K562 (cell line): ENCODE results near the gene ELMO1. TPM values are rescaled to one million over a fixed set of nuclear protein-coding genes. Genes with fewer than 3 reads are reported as not detected.

ENCODE experiments used
- ATAC-seq: fragments of 200-7000 bp; cut with Tn5 transposase; 3 replicates; pipeline ENCODE4 v1.9.1; 2020; ENCODE audit warnings: moderate library complexity
- BruUV-seq: library from RNA; stranded (reverse); fragments of 400-500 nt; replicated peaks from 2 replicates; lab custom pipeline; 2021; lab: Mats Ljungman, UMichigan
- CTCF ChIA-PET: fragments of 300-600 bp; formaldehyde crosslinking; extraction: SDS; loops from one replicate; lab custom pipeline; 2021; ENCODE audit warnings: low intra/inter-chr PET ratio; lab: Yijun Ruan, JAX
- POLR2A ChIA-PET: fragments of 300-600, 350-650 bp; sonication (Branson Sonifier 250); formaldehyde crosslinking; extraction: SDS; loops from one replicate; lab custom pipeline; 2021; ENCODE audit warnings: antibody characterized with exemption, inconsistent platforms; lab: Yijun Ruan, JAX
- DNase-seq, 4 experiments: peaks; one replicate each; pipeline versions ENCODE4 v3.0.0 to v3.0.0-alpha.2; 2011 to 2018; ENCODE audit warnings: low spot score in 3 of 4, mixed read lengths in 3 of 4; ENCODE audit errors: extremely low read depth in 1 of 4
- FAIRE-seq: peaks from 2 replicates; lab custom pipeline; 2011; peaks lifted over from hg19 to GRCh38; lab: Jason Lieb, UNC
- H2AFZ ChIP-seq: 2 replicates; pipeline ENCODE4 v1.6.0; 2011; ENCODE audit warnings: low read depth, low read length, control low read depth, inconsistent platforms
- H3K27ac ChIP-seq: fragments of 200-600 bp; 3 replicates; pipeline ENCODE4 v1.8.0; 2011; ENCODE audit warnings: low read depth, mild to moderate bottlenecking, control low read depth, inconsistent platforms, low read length, moderate library complexity, mixed read lengths; ENCODE audit errors: extremely low read depth
- H3K27me3 ChIP-seq, 2 experiments: fragments of 300-600 bp in 1 of 2; 2 replicates in 1 of 2; 3 replicates in 1 of 2; pipeline versions ENCODE4 v1.6.0 to v1.8.0; 2011; ENCODE audit warnings: inconsistent platforms in 2 of 2, low read length in 2 of 2, mild to moderate bottlenecking in 1 of 2, mixed read lengths in 1 of 2, moderate library complexity in 1 of 2; ENCODE audit not compliant: control insufficient read depth in 2 of 2, insufficient read depth in 2 of 2
- H3K36me3 ChIP-seq: fragments of 300-600 bp; 3 replicates; pipeline ENCODE4 v1.8.0; 2011; ENCODE audit warnings: mild to moderate bottlenecking, low read length, inconsistent platforms; ENCODE audit not compliant: control insufficient read depth, insufficient read depth
- H3K4me1 ChIP-seq, 2 experiments: fragments of 200-600 bp in 1 of 2; replicated peaks in 1 of 2; 2 replicates in 1 of 2; 3 replicates in 1 of 2; pipeline versions ENCODE4 v1.5.1 to v1.8.0; 2011; ENCODE audit warnings: inconsistent platforms in 2 of 2, low read length in 2 of 2, mild to moderate bottlenecking in 1 of 2, mixed read lengths in 1 of 2, moderate library complexity in 1 of 2; ENCODE audit not compliant: control insufficient read depth in 2 of 2, insufficient read depth in 2 of 2
- H3K4me2 ChIP-seq: 2 replicates; pipeline ENCODE4 v1.6.1; 2011; ENCODE audit warnings: low read length, control low read depth, inconsistent platforms, mixed read lengths; ENCODE audit not compliant: insufficient read depth
- H3K4me3 ChIP-seq: fragments of 200-600 bp; sonication (generic), shearing (Covaris generic); 2 replicates; pipeline ENCODE4 v1.5.1; 2016; ENCODE audit warnings: control low read depth, inconsistent platforms
- H3K79me2 ChIP-seq: fragments of 200-600 bp; 3 replicates; pipeline ENCODE4 v1.8.0; 2011; ENCODE audit warnings: low read length, inconsistent platforms; ENCODE audit not compliant: control insufficient read depth, insufficient read depth
- H3K9ac ChIP-seq, 2 experiments: 2 replicates each; pipeline versions ENCODE4 v1.6.0 to v1.6.1; 2011; ENCODE audit warnings: low read depth in 2 of 2, low read length in 2 of 2, control low read depth in 1 of 2, inconsistent platforms in 1 of 2, mild to moderate bottlenecking in 1 of 2, mixed read lengths in 1 of 2; ENCODE audit not compliant: insufficient read depth in 1 of 2
- H3K9me1 ChIP-seq: one replicate; pipeline ENCODE4 v1.6.0; 2011; ENCODE audit warnings: inconsistent platforms, mild to moderate bottlenecking, low read length, moderate library complexity; ENCODE audit not compliant: control insufficient read depth, insufficient read depth
- H3K9me3 ChIP-seq: replicated peaks from 2 replicates; pipeline ENCODE4 v1.5.1; 2011; ENCODE audit warnings: low read depth, low read length, inconsistent platforms; ENCODE audit not compliant: control insufficient read depth, insufficient read depth
- H4K20me1 ChIP-seq: replicated peaks from 2 replicates; pipeline ENCODE4 v1.6.1; 2011; ENCODE audit warnings: low read length, inconsistent platforms, mixed read lengths; ENCODE audit not compliant: control insufficient read depth, insufficient read depth
- MTA3 ChIP-seq: fragments of 450-650 bp; formaldehyde crosslinking; IDR thresholded peaks from 2 replicates; pipeline ENCODE4 v1.6.1; 2017; ENCODE audit warnings: mild to moderate bottlenecking, borderline replicate concordance
- NCOA4 ChIP-seq: fragments of 450-650 bp; IDR thresholded peaks from 2 replicates; pipeline ENCODE4 v1.6.1; 2018; ENCODE audit warnings: mild to moderate bottlenecking; ENCODE audit not compliant: partially characterized antibody
- NR1H2 ChIP-seq: sonication (generic); formaldehyde crosslinking; IDR thresholded peaks from 2 replicates; pipeline ENCODE4 v1.4.0; 2020; ENCODE audit warnings: mild to moderate bottlenecking, missing genetic modification reagents
- SP2 ChIP-seq: IDR thresholded peaks from 2 replicates; pipeline ENCODE4 v1.6.1; 2011; ENCODE audit warnings: mild to moderate bottlenecking, low read depth, low read length, moderate library complexity; ENCODE audit not compliant: poor library complexity, severe bottlenecking; ENCODE audit errors: extremely low read depth
- SRSF1 ChIP-seq: fragments of 200-400 bp; formaldehyde crosslinking; IDR thresholded peaks from 2 replicates; pipeline ENCODE4 v1.6.1; 2017; ENCODE audit warnings: mild to moderate bottlenecking, low read depth, low read length, moderate library complexity
- SRSF9 ChIP-seq: fragments of 200-400 bp; formaldehyde crosslinking; IDR thresholded peaks from 2 replicates; pipeline ENCODE4 v1.6.1; 2017; ENCODE audit warnings: low read depth, low read length, borderline replicate concordance
- TCF3 ChIP-seq: sonication (generic); formaldehyde crosslinking; IDR thresholded peaks from 2 replicates; pipeline ENCODE4 v1.4.0; 2020; ENCODE audit warnings: mild to moderate bottlenecking, missing genetic modification reagents
- THRAP3 ChIP-seq: fragments of 450-650 bp; IDR thresholded peaks from 2 replicates; pipeline ENCODE4 v1.6.1; 2016; ENCODE audit warnings: mild to moderate bottlenecking, inconsistent platforms, borderline replicate concordance
- TOE1 ChIP-seq, 2 experiments: fragments of 450-650 bp in 1 of 2; sonication (generic) in 1 of 2; formaldehyde crosslinking in 1 of 2; IDR thresholded peaks; 2 replicates each; pipeline versions ENCODE4 v1.7.1 to v1.8.0; 2016 to 2022; ENCODE audit warnings: borderline replicate concordance in 2 of 2, mild to moderate bottlenecking in 2 of 2, antibody characterized with exemption in 1 of 2, inconsistent platforms in 1 of 2, low read depth in 1 of 2, missing genetic modification reagents in 1 of 2, moderate library complexity in 1 of 2
- TSC22D4 ChIP-seq: fragments of 450-650 bp; IDR thresholded peaks from 2 replicates; pipeline ENCODE4 v1.6.1; 2016; ENCODE audit warnings: missing genetic modification characterization, missing biosample characterization, control low read depth
- ZKSCAN3 ChIP-seq: fragments of 250-450 bp; sonication (Bioruptor Pico); IDR thresholded peaks from 2 replicates; pipeline ENCODE4 v1.4.0; 2020
- ZNF124 ChIP-seq: sonication (generic); formaldehyde crosslinking; IDR thresholded peaks from 2 replicates; pipeline ENCODE4 v1.8.1; 2022; ENCODE audit warnings: missing genetic modification reagents
- ZNF282 ChIP-seq: sonication (generic); formaldehyde crosslinking; IDR thresholded peaks from 2 replicates; pipeline ENCODE4 v1.8.1; 2023; ENCODE audit warnings: missing genetic modification reagents
- ZNF316 ChIP-seq: fragments of 450-650 bp; IDR thresholded peaks from 2 replicates; pipeline ENCODE4 v1.6.1; 2016
- ZNF445 ChIP-seq: fragments of 250-450 bp; sonication (Bioruptor Pico); IDR thresholded peaks from 2 replicates; pipeline ENCODE4 v1.4.0; 2020; ENCODE audit warnings: low read depth, mild to moderate bottlenecking, moderate library complexity
- WGBS: fragments of 100-300 bp; shearing (Covaris generic); methylation state at CpG from one replicate; pipeline ENCODE4 v1.1.6; 2016; ENCODE audit warnings: low coverage, mixed read lengths; ENCODE audit not compliant: insufficient coverage; ENCODE audit errors: missing lambda C conversion rate; 5-methylcytosine and 5-hydroxymethylcytosine counted together
- in situ Hi-C: fragments of 300-500 bp; cut with MboI; formaldehyde crosslinking; loops from 4 replicates; pipeline ENCODE4 v1.15.0; 2018; ENCODE audit warnings: inconsistent platforms, mixed read lengths
- intact Hi-C: fragments of 100-400 bp; cut with micrococcal nuclease; formaldehyde crosslinking; loops from 2 replicates; pipeline ENCODE4 v1.14.2; 2022
- polyA plus RNA-seq, 8 experiments: library from polyadenylated mRNA; depleted of rRNA in 4 of 8; stranded (reverse) in 5 of 8; unstranded in 3 of 8; fragments of >200 nt; fragmentation: Nextera tagmentation in 2 of 8; fragmentation: Illumina TruSeq in 1 of 8; extraction: Ambion mirVana in 2 of 8; extraction: Trizol in 1 of 8; gene quantifications; 2 replicates each; pipeline versions ENCODE4 v1.2.1 to v1.2.3, GENCODE V29; 2011 to 2014; ENCODE audit warnings: inconsistent platforms in 1 of 8, missing spikeins in 1 of 8
- total RNA-seq, 7 experiments: library from RNA; depleted of rRNA in 6 of 7; stranded (reverse); fragments of >200 nt in 6 of 7; fragmentation: Illumina TruSeq in 2 of 7; extraction: Trizol in 2 of 7; gene quantifications; 2 replicates each; pipeline versions ENCODE4 v1.2.1 to v1.2.3, GENCODE V29; 2011 to 2021; ENCODE audit warnings: low replicate concordance in 1 of 7
- TF ChIP-seq, protein P1 (sequence below): fragments of 450-650 bp; formaldehyde crosslinking; IDR thresholded peaks from 2 replicates; pipeline ENCODE4 v1.4.0; 2020; ENCODE audit warnings: mild to moderate bottlenecking, moderate library complexity
- TF ChIP-seq, protein P2 (sequence below), 2 experiments: fragments of 450-650 bp; IDR thresholded peaks; 2 replicates each; pipeline ENCODE4 v1.6.1; 2016
- TF ChIP-seq, protein P3 (sequence below): fragments of 250-450 bp; sonication (Bioruptor Pico); IDR thresholded peaks from 2 replicates; pipeline ENCODE4 v1.8.0; 2022; ENCODE audit warnings: inconsistent platforms

ELMO1 gene
- total and polyA plus RNA-seq, 9 of the 15 experiments (the other 6 are each of a cell fraction or from before 2014, with no cell fraction given) = 0.36 to 7.2 (median 3.6) TPM

DNA sequence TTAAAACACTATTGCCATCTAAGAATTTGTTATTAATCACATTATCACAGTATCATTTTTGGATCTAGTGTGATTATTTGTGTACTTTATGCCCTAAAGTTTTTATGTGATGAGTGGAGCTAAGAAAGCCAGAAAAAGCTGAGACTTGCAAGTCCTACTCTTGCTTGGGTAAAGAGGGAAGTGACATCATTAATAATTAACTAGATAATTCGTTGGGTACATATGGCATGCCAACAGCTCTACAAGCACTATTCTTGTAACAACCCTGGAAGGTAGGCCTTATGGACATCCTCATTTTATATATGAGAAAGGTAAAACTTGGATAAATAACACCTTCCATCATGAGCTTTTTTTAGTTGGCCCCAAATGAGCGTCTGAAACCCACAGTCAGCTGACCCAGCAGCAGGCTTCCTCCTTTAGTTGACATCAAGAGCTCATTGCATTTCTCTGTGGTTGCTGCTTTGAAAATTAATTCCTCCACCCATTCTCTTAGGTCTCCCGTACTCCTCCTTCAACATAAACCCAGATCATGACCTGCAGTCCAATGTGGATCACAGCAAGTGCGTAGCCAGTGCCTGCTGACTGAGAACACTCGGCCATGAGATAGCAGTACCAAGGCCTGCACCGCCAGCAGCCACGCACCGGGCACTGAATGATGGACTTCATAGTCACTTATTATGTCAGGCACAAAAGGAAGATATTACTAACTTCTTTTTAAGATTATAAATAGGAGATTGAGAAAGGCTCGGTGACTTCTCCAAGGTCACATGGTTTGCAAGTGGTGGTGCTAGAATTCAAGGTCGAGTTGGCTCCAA lies 432.4 kb downstream of the ELMO1 start:
- no peak for FAIRE-seq
- no peaks in the 10 kb centered on the region for H3K79me2 ChIP-seq
- H3K9me3 ChIP-seq = no peaks in the 10 kb centered on the region
- BruUV-seq = no TSS peak
- no peak for ATAC-seq
- H3K9ac ChIP-seq = no peak overlapping the region
- no peaks in the 10 kb centered on the region for H3K9me1 ChIP-seq
- no peaks in the 10 kb centered on the region for H4K20me1 ChIP-seq
- H3K36me3 ChIP-seq = no peaks in the 10 kb centered on the region
- no peak overlapping the region for H2AFZ ChIP-seq
- H3K27me3 ChIP-seq = no peaks in the 10 kb centered on the region
- ChIA-PET CTCF (no interaction called here), POLR2A (interaction anchor here (0.6 to 1.0 kb wide), 3 partner anchors 15 to 33 kb away, joined by 3 read pairs; no protein-coding TSS in a partner anchor)
- no peak overlapping the region for H3K27ac ChIP-seq
- DNase-seq = no peak
- intact Hi-C loops (no loop called here), in situ Hi-C loops (no loop called here)
- WGBS = 2% methylated on average over 10 of the region's 10 CpGs
- no peak overlapping the region for H3K4me3 ChIP-seq
- no peaks in the 10 kb centered on the region for H3K4me1 ChIP-seq
- H3K4me2 ChIP-seq = no peak overlapping the region
- TF ChIP-seq ZNF124 (CRISPR knock-in tag) = no peak
- TF ChIP-seq NCOA4 = no peak
- no peak for TF ChIP-seq ZKSCAN3 (CRISPR knock-in tag)
- TF ChIP-seq, protein P1, sequence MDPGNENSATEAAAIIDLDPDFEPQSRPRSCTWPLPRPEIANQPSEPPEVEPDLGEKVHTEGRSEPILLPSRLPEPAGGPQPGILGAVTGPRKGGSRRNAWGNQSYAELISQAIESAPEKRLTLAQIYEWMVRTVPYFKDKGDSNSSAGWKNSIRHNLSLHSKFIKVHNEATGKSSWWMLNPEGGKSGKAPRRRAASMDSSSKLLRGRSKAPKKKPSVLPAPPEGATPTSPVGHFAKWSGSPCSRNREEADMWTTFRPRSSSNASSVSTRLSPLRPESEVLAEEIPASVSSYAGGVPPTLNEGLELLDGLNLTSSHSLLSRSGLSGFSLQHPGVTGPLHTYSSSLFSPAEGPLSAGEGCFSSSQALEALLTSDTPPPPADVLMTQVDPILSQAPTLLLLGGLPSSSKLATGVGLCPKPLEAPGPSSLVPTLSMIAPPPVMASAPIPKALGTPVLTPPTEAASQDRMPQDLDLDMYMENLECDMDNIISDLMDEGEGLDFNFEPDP (CRISPR knock-in tag) = no peak
- TF ChIP-seq SRSF9 = no peak
- no peak for TF ChIP-seq ZNF316
- TF ChIP-seq TSC22D4 (tag) = no peak
- TF ChIP-seq MTA3 = no peak
- no peak for TF ChIP-seq THRAP3
- TF ChIP-seq, protein P2, sequence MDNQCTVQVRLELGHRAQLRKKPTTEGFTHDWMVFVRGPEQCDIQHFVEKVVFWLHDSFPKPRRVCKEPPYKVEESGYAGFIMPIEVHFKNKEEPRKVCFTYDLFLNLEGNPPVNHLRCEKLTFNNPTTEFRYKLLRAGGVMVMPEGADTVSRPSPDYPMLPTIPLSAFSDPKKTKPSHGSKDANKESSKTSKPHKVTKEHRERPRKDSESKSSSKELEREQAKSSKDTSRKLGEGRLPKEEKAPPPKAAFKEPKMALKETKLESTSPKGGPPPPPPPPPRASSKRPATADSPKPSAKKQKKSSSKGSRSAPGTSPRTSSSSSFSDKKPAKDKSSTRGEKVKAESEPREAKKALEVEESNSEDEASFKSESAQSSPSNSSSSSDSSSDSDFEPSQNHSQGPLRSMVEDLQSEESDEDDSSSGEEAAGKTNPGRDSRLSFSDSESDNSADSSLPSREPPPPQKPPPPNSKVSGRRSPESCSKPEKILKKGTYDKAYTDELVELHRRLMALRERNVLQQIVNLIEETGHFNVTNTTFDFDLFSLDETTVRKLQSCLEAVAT (IDR thresholded peaks at IDR 0.05) = no peak
- no peak for TF ChIP-seq ZNF445
- TF ChIP-seq NR1H2 (CRISPR knock-in tag) = no peak
- TF ChIP-seq ZNF282 (CRISPR knock-in tag) = no peak
- no peak for TF ChIP-seq SRSF1
- no peak for TF ChIP-seq TOE1 (IDR thresholded peaks at IDR 0.05; ENCODE audit: borderline replicate concordance)
- TF ChIP-seq TOE1 (CRISPR knock-in tag; IDR thresholded peaks at IDR 0.05; ENCODE audit: borderline replicate concordance, low read depth) = no peak
- no peak for TF ChIP-seq TCF3
- TF ChIP-seq SP2 = no peak
- TF ChIP-seq, protein P3, sequence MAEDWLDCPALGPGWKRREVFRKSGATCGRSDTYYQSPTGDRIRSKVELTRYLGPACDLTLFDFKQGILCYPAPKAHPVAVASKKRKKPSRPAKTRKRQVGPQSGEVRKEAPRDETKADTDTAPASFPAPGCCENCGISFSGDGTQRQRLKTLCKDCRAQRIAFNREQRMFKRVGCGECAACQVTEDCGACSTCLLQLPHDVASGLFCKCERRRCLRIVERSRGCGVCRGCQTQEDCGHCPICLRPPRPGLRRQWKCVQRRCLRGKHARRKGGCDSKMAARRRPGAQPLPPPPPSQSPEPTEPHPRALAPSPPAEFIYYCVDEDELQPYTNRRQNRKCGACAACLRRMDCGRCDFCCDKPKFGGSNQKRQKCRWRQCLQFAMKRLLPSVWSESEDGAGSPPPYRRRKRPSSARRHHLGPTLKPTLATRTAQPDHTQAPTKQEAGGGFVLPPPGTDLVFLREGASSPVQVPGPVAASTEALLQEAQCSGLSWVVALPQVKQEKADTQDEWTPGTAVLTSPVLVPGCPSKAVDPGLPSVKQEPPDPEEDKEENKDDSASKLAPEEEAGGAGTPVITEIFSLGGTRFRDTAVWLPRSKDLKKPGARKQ = no peak
